Ascending aorta (tissue), 2 donors: ENCODE results near the gene DLX6. TPM values are rescaled to one million over a fixed set of nuclear protein-coding genes. Genes with fewer than 3 reads are reported as not detected.

Experiments
- DNase-seq, 2 donors: peaks; one replicate each; pipeline ENCODE4 v3.0.0-alpha.2; 2019; ENCODE audit warnings: low spot score in 2 of 2
- H3K27ac ChIP-seq, 2 donors: fragments of 200-600 bp; sonication (generic); one replicate each; pipeline ENCODE4 v1.5.1; 2016 to 2017; ENCODE audit warnings: mild to moderate bottlenecking in 1 of 2
- H3K27me3 ChIP-seq: fragments of 200-600 bp; sonication (generic); one replicate; pipeline ENCODE4 v1.5.1; 2017
- H3K36me3 ChIP-seq, 2 donors: fragments of 200-600 bp; sonication (generic); one replicate each; pipeline ENCODE4 v1.5.1; 2016
- H3K4me1 ChIP-seq, 2 donors: fragments of 200-600 bp; sonication (generic); one replicate each; pipeline ENCODE4 v1.5.1; 2016 to 2017; ENCODE audit warnings: mild to moderate bottlenecking in 1 of 2
- H3K4me3 ChIP-seq, 2 donors: fragments of 200-600 bp; sonication (generic); one replicate each; pipeline ENCODE4 v1.5.1; 2016 to 2017; ENCODE audit warnings: mild to moderate bottlenecking in 1 of 2
- H3K9me3 ChIP-seq, 2 donors: fragments of 200-600 bp; sonication (generic); one replicate each; pipeline ENCODE4 v1.5.1; 2016
- CTCF ChIP-seq, 3 experiments: fragments of 200-600 bp in 2 of 3; fragments of 450-650 bp in 1 of 3; sonication (generic) in 2 of 3; IDR thresholded peaks; one replicate each; pipeline ENCODE4 v1.5.1; 2016 to 2019; ENCODE audit warnings: antibody characterized with exemption in 3 of 3, mild to moderate bottlenecking in 1 of 3, moderate library complexity in 1 of 3
- intact Hi-C: fragments of 100-400 bp; cut with DNase I; formaldehyde crosslinking; loops from one replicate; pipeline ENCODE4 v1.15.1; 2023
- total RNA-seq: library from RNA; depleted of rRNA; stranded (reverse); fragments of >200 nt; gene quantifications from one replicate; pipeline ENCODE4 v1.1.0, GENCODE V29; 2016

DLX6 gene
- total RNA-seq, result not detected

DNA sequence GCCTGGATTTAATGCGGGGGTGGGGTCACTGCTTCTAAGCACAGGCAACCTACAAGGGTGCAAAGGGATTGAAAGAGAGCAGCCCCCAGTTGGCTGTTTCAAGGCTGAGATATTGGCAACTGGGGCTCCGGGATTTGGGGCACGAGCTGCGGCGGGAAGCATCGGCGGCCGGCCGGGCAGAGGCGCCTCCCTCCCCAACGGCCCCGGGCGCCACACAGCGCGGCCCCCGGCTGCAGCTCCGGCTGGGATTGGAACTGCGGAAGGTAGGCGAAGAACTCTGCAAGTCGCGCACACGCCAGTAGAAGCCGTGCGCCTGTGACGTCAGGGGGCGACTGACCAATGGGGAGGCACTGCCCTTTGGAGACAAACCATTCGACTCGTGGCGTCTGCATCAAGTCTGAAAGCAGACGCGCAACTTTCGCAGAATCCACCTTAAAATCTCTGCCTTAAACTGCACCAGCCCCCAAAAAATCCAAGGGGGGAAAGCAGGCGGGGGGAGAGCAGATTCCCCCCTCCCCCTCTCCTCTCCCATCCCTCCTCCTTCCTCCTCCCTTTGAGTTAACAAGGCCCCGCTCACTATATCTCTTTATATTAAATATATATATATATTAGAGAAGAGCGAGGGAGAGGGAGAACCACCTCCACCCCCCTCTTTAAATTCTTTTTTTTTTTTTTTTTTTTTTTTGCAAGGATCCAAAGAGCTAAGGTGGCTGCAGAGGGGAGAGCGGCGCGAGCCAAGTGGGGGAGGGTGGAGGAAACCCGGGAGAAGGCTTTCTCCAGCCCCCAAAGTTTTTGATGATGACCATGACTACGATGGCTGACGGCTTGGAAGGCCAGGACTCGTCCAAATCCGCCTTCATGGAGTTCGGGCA, at the start of gene DLX6:
TSS of gene DLX6 (plus strand) at position 371 of the 872 bp plus-strand sequence. CDS start at position 796, 425 bp downstream.
- intact Hi-C loops, result no loop called here
- H3K27ac ChIP-seq, result no peak within 1 kb of the TSS
- TF ChIP-seq CTCF (IDR thresholded peaks at IDR 0.05), result no peak
- no peaks in the 10 kb centered on the region for H3K36me3 ChIP-seq
- peaks cover 0 to 14% of the 10 kb centered on the region in 2 donors for H3K4me1 ChIP-seq
- peaks cover 23% of the 10 kb centered on the region for H3K27me3 ChIP-seq
- DNase-seq, result no peak
- no peaks in the 10 kb centered on the region for H3K9me3 ChIP-seq
- H3K4me3 ChIP-seq, result peak within 1 kb of the TSS; percentile 48 to 59

- intact Hi-C loops, result no loop called here
- TF ChIP-seq CTCF (IDR thresholded peaks at IDR 0.05), result no peak
- no peak overlapping the region for H3K4me3 ChIP-seq
- H3K9me3 ChIP-seq, result no peaks in the 10 kb centered on the region
- no peaks in the 10 kb centered on the region for H3K4me1 ChIP-seq
- no peak for DNase-seq
- H3K27ac ChIP-seq, result no peak overlapping the region
- no peaks in the 10 kb centered on the region for H3K36me3 ChIP-seq
- no peaks in the 10 kb centered on the region for H3K27me3 ChIP-seq
Measured at GRCh38 chr7:96959135-96959534, 46.2 kb upstream of the DLX6 start.

DNA sequence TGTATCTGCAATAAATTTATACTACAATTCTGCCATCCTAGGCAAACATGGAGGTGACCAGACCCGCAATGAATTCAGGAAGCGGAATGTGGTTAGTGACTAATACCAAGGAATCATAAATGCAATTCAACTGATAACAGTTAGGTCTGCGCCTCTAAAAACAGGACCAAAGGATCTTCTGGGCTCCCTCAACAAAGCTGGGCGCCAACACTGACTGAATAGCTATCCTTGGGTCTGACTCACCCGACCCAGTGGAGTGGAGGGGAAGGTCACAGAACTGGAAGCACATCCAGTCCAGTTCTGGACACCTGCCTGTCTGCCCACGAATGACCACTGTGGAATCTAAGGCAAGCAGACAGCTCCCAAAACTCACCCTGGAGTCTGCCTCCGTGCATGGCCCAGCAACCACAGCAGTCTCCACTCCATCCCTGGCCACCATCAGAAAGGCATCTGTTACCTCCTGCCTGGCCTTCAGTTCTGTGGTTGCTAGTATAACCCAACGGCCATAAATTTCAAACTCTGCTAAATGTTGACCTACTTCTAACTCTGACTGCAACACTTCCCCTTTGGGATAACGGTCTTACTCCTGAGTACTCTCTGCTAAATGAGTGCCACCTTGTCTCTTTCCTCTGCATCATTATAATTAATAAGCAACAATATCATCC, 43.0 kb upstream of the DLX6 start:
- no peaks in the 10 kb centered on the region for H3K27me3 ChIP-seq
- no peak for DNase-seq
- no peaks in the 10 kb centered on the region for H3K36me3 ChIP-seq
- no peaks in the 10 kb centered on the region for H3K9me3 ChIP-seq
- no peak for TF ChIP-seq CTCF (IDR thresholded peaks at IDR 0.05)
- no peaks in the 10 kb centered on the region for H3K4me1 ChIP-seq
- H3K27ac ChIP-seq, result no peak overlapping the region
- H3K4me3 ChIP-seq, result no peak overlapping the region
- intact Hi-C loops, result no loop called here

- no peak for TF ChIP-seq CTCF (IDR thresholded peaks at IDR 0.05)
- DNase-seq, result no peak
- Histone ChIP-seq H3K4me3 (no peak overlapping the region), H3K27ac (no peak overlapping the region), H3K4me1 (no peaks in the 10 kb centered on the region), H3K27me3 (no peaks in the 10 kb centered on the region), H3K9me3 (no peaks in the 10 kb centered on the region), H3K36me3 (no peaks in the 10 kb centered on the region)
- intact Hi-C loops, result no loop called here
Measured at GRCh38 chr7:96968981-96969380, 36.4 kb upstream of the DLX6 start.

GRCh38 chr7:96970739-96971138, 34.6 kb upstream of the DLX6 start:
- no peak for TF ChIP-seq CTCF (IDR thresholded peaks at IDR 0.05)
- no peaks in the 10 kb centered on the region for H3K27me3 ChIP-seq
- H3K36me3 ChIP-seq, result no peaks in the 10 kb centered on the region
- no peak overlapping the region for H3K4me3 ChIP-seq
- no peaks in the 10 kb centered on the region for H3K4me1 ChIP-seq
- DNase-seq, result no peak
- no peak overlapping the region for H3K27ac ChIP-seq
- no peaks in the 10 kb centered on the region for H3K9me3 ChIP-seq
- intact Hi-C loops, result no loop called here
